Neural progenitor cell (in vitro differentiated cells): ENCODE results near the gene PRKCA. TPM values are rescaled to one million over a fixed set of nuclear protein-coding genes. Genes with fewer than 3 reads are reported as not detected.

Experiments
- DNase-seq: peaks from one replicate; pipeline ENCODE4 v3.0.0-alpha.2; 2016; ENCODE audit warnings: low spot score
- H2AFZ ChIP-seq: fragments of 200-600 bp; sonication (generic); replicated peaks from 2 replicates; pipeline ENCODE4 v1.6.1; 2016; ENCODE audit warnings: antibody characterized with exemption
- H3F3A ChIP-seq: fragments of 200-600 bp; sonication (generic); 2 replicates; pipeline ENCODE4 v1.6.1; 2016; ENCODE audit warnings: antibody characterized with exemption, low read depth
- H3K27ac ChIP-seq: fragments of 200-600 bp; sonication (generic); 2 replicates; pipeline ENCODE4 v1.5.1; 2016; ENCODE audit warnings: mild to moderate bottlenecking
- H3K27me3 ChIP-seq: fragments of 200-600 bp; sonication (generic); 2 replicates; pipeline ENCODE4 v1.6.1; 2016; ENCODE audit warnings: mild to moderate bottlenecking, moderate library complexity
- H3K36me3 ChIP-seq: fragments of 200-600 bp; sonication (generic); 2 replicates; pipeline ENCODE4 v1.5.1; 2016
- H3K4me1 ChIP-seq: fragments of 200-600 bp; sonication (generic); 2 replicates; pipeline ENCODE4 v1.6.1; 2016; ENCODE audit warnings: mixed run types
- H3K4me2 ChIP-seq: fragments of 200-600 bp; sonication (generic); 2 replicates; pipeline ENCODE4 v1.6.1; 2016
- H3K4me3 ChIP-seq: fragments of 200-600 bp; sonication (generic); 2 replicates; pipeline ENCODE4 v1.5.1; 2016
- H3K79me2 ChIP-seq: fragments of 200-600 bp; sonication (generic); 2 replicates; pipeline ENCODE4 v1.6.1; 2016; ENCODE audit warnings: low read depth
- H3K9ac ChIP-seq: fragments of 200-600 bp; sonication (generic); 2 replicates; pipeline ENCODE4 v1.6.1; 2016
- H3K9me3 ChIP-seq: fragments of 200-600 bp; sonication (generic); 2 replicates; pipeline ENCODE4 v1.5.1; 2016; ENCODE audit warnings: low read depth
- H4K20me1 ChIP-seq: fragments of 200-600 bp; sonication (generic); 2 replicates; pipeline ENCODE4 v1.6.1; 2016; ENCODE audit warnings: low read depth
- H3K27ac Mint-ChIP-seq: 3 replicates; pipeline ENCODE4 v1.8.0; 2021; ENCODE audit warnings: mixed read lengths
- H3K27me3 Mint-ChIP-seq: 2 replicates; pipeline ENCODE4 v1.8.0; 2022; ENCODE audit warnings: low read depth, mild to moderate bottlenecking, inconsistent platforms, moderate library complexity, mixed read lengths; ENCODE audit not compliant: insufficient read depth
- H3K36me3 Mint-ChIP-seq: 3 replicates; pipeline ENCODE4 v1.8.0; 2021; ENCODE audit warnings: mixed read lengths
- H3K4me1 Mint-ChIP-seq: 3 replicates; pipeline ENCODE4 v1.8.0; 2021; ENCODE audit warnings: mixed read lengths
- H3K4me3 Mint-ChIP-seq: 3 replicates; pipeline ENCODE4 v1.8.0; 2021; ENCODE audit warnings: mild to moderate bottlenecking, moderate library complexity, mixed read lengths
- H3K9me3 Mint-ChIP-seq: 3 replicates; pipeline ENCODE4 v1.8.0; 2020; ENCODE audit warnings: mixed read lengths
- CTCF ChIP-seq: fragments of 200-600 bp; sonication (generic); IDR thresholded peaks from 2 replicates; pipeline ENCODE4 v1.5.1; 2017; ENCODE audit warnings: antibody characterized with exemption, mild to moderate bottlenecking
- EZH2 ChIP-seq: fragments of 200-600 bp; sonication (generic); IDR thresholded peaks from 2 replicates; pipeline ENCODE4 v1.6.1; 2017; ENCODE audit warnings: antibody characterized with exemption, mild to moderate bottlenecking, moderate library complexity
- EZH2phosphoT487 ChIP-seq: fragments of 200-600 bp; sonication (generic); IDR thresholded peaks from 2 replicates; pipeline ENCODE4 v1.6.1; 2017; ENCODE audit warnings: antibody characterized with exemption
- total RNA-seq: library from RNA; depleted of rRNA; stranded (reverse); fragments of >200 nt; gene quantifications from 2 replicates; pipeline ENCODE4 v1.2.3, GENCODE V29; 2015; ENCODE audit warnings: low replicate concordance

Gene PRKCA
- total RNA-seq, 1 donor from 2014 or later = 2.1 TPM

DNA sequence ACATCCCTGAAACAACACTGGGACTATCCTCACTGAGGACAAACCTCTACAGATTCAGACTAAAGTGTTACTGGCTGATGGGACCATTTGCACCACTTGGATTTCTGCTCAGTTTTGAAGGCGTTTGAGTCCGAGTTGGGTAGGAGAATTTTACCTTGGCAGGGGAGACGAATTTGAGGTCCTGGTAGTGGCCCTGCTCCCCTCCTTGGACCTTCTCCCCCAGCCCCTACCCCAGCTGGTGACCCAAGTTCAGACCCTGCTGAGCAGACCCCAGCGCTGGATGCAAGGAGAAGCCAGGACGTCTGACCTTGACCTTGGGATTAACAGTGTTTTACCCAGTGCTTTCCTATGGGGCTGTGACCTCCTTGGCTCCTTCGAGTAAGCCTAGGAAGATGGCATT, 546.1 kb downstream of the PRKCA start:
- H3K4me3 ChIP-seq = no peak overlapping the region
- no peak for DNase-seq
- no peak overlapping the region for H3K4me3 Mint-ChIP-seq
- peaks cover 22% of the 10 kb centered on the region for H3K9me3 Mint-ChIP-seq
- no peaks in the 10 kb centered on the region for H3K36me3 ChIP-seq
- no peak for TF ChIP-seq EZH2phosphoT487
- TF ChIP-seq EZH2 = no peak
- TF ChIP-seq CTCF = no peak
- no peaks in the 10 kb centered on the region for H3K36me3 Mint-ChIP-seq
- H3K4me1 Mint-ChIP-seq = no peaks in the 10 kb centered on the region
- H3K9me3 ChIP-seq = no peaks in the 10 kb centered on the region
- no peaks in the 10 kb centered on the region for H4K20me1 ChIP-seq
- H3K27me3 Mint-ChIP-seq = peaks cover 2% of the 10 kb centered on the region
- H3K79me2 ChIP-seq = no peaks in the 10 kb centered on the region
- H3K27me3 ChIP-seq = no peaks in the 10 kb centered on the region
- no peak overlapping the region for H3K27ac ChIP-seq
- H3K4me1 ChIP-seq = no peaks in the 10 kb centered on the region
- H2AFZ ChIP-seq = no peak overlapping the region
- no peak overlapping the region for H3K27ac Mint-ChIP-seq
- no peak overlapping the region for H3K9ac ChIP-seq
- no peak overlapping the region for H3K4me2 ChIP-seq
- H3F3A ChIP-seq = no peaks in the 10 kb centered on the region

- Histone ChIP-seq H2AFZ (no peak overlapping the region), H3K9ac (no peak overlapping the region), H3F3A (no peaks in the 10 kb centered on the region), H3K9me3 (no peaks in the 10 kb centered on the region), H3K4me1 (no peaks in the 10 kb centered on the region), H3K4me3 (no peak overlapping the region), H3K79me2 (no peaks in the 10 kb centered on the region), H3K36me3 (no peaks in the 10 kb centered on the region), H3K27ac (no peak overlapping the region), H3K4me2 (no peak overlapping the region), H3K27me3 (no peaks in the 10 kb centered on the region), H4K20me1 (no peaks in the 10 kb centered on the region)
- no peak overlapping the region for H3K27ac Mint-ChIP-seq
- H3K27me3 Mint-ChIP-seq = peaks cover 4% of the 10 kb centered on the region
- TF ChIP-seq EZH2 = no peak
- TF ChIP-seq EZH2phosphoT487 = no peak
- TF ChIP-seq CTCF = no peak
- H3K4me1 Mint-ChIP-seq = no peaks in the 10 kb centered on the region
- no peak overlapping the region for H3K4me3 Mint-ChIP-seq
- DNase-seq = no peak
- no peaks in the 10 kb centered on the region for H3K36me3 Mint-ChIP-seq
- peaks cover 25% of the 10 kb centered on the region for H3K9me3 Mint-ChIP-seq
Observed at GRCh38 chr17:66849032-66849655, 546.7 kb downstream of the PRKCA start.

GRCh38 chr17:66849851-66850580, 547.6 kb downstream of the PRKCA start:
- Mint-ChIP-seq H3K36me3 (no peaks in the 10 kb centered on the region), H3K4me3 (no peak overlapping the region), H3K27me3 (peaks cover 4% of the 10 kb centered on the region), H3K27ac (no peak overlapping the region), H3K4me1 (no peaks in the 10 kb centered on the region), H3K9me3 (peaks cover 30% of the 10 kb centered on the region)
- Histone ChIP-seq H3K9me3 (no peaks in the 10 kb centered on the region), H4K20me1 (no peaks in the 10 kb centered on the region), H3K36me3 (no peaks in the 10 kb centered on the region), H3K4me2 (no peak overlapping the region), H3K4me3 (no peak overlapping the region), H3K79me2 (no peaks in the 10 kb centered on the region), H3K27ac (no peak overlapping the region), H3K9ac (no peak overlapping the region), H3K4me1 (no peaks in the 10 kb centered on the region), H3F3A (no peaks in the 10 kb centered on the region), H3K27me3 (no peaks in the 10 kb centered on the region), H2AFZ (no peak overlapping the region)
- TF ChIP-seq EZH2phosphoT487 (no peak), EZH2 (no peak), CTCF (no peak)
- no peak for DNase-seq
